NCI-H1694 (cell line): ENCODE measurements around the gene ANKRD33B.
A peak's percentile ranks its signal among the peaks of the same experiment; 100 is the strongest.
"Not testable (repeated sequence)": the region's sequence is repeated elsewhere in the genome, so short reads cannot be mapped to it uniquely, and the experiment has no call there.

ENCODE experiments used
- DNase-seq: peaks from one replicate; lab custom pipeline; 2025; lab: John Stamatoyannopoulos, UW

Gene ANKRD33B

GRCh38 chr5:10563945-10564837, at the start of gene ANKRD33B:
Gene ANKRD33B (plus strand): TSS chr5:10564070. CDS start chr5:10564468, 398 bp downstream.
- peak; percentile 73 for DNase-seq

DNA sequence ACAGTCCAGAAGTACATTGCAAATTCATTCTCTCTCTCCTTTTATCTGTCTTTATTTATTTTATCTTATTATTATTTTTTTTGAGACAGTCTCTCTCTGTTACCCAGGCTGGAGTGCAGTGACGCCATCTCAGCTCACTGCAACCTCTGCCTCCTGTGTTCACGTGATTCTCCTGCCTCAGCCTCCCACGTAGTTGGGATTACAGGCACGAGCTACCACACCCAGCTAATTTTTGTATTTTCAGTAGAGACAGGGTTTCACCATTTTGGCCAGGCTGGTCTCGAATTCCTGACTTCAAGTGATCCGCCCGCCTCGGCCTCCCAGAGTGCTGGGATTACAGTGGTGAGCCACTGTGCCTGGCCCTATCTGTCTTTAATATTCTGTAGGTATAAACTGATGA, 49.3 kb upstream of the ANKRD33B start:
- not testable (repeated sequence) for DNase-seq

GRCh38 chr5:10515492-10515891, 48.4 kb upstream of the ANKRD33B start:
- DNase-seq: no peak

- DNase-seq: no peak
Measured at GRCh38 chr5:10518347-10518746, 45.5 kb upstream of the ANKRD33B start.

- no peak for DNase-seq
Measured at GRCh38 chr5:10519729-10520128, 44.1 kb upstream of the ANKRD33B start.

DNA sequence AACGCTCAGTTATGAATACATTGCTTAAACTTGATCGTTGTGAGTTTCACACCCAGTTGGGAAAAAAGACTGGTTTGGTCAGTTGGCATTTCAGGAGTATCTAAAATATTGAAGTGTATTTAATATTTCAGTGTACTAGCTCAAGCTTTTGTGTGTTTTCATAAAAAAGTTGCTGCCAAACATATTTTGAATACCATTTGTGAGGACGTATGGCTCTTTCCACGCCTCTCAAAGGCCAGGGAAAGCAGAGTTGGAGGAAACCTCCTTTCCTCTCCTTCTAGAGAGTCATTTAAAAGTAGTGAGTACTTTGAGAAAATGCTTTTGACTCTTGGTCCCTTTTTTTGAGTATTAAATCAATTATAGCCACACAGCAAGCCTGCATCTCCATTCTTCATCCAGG, 43.2 kb upstream of the ANKRD33B start:
- DNase-seq: no peak

DNA sequence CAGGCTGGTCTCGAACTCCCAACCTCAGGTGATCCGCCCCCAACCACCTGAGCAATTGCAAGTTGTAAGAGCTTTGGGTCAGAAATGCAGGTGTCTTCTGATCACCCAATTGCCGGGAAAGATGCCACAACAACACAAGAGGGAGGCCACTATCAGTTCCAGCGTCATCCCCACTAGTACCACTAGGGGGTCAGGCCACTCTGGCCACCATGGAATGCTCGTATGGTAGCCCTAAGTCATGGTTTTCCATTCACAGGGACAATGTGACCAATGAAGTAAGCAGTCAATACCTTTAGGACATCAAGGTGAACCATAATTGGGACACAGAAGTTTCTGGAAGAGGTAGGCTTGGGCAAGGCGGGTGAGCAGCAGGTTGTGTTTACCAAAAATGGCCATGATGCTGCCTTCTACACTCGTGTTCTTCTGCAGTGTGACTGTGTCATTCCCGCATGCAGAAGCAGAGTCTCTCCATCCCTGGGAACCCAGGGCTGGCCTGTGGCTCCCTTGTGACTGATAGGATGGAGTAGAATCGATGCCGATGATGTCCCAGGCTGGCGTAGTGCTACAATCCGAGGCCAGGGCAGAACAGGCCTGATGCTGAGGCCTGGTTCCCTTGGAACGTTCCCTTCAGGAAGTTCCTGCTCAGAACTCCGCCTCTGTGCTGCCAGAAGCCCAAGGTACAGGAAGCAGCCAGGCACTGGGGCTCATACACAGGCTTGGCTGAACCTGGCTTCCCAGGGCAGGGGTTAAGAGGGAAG, 42.2 kb upstream of the ANKRD33B start:
- DNase-seq: no peak

DNA sequence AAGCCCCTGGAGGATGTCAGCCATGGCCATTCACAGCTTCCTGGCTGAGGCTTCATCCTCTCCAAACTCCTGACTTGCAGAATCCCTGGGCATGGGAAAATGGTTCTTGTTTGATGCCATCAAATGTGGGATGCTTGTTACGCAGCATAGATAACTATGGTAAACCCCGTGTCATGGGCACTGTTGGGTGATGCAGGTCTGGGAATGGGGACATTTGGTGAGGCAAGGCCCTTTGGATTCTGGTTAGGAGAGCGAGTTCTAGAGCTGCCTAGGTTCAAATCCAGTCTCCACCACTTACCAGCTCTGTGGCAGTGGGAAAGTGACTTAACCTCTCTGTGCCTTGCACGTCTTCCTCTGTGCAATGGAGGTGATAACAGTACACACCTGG, 41.7 kb upstream of the ANKRD33B start:
- no peak for DNase-seq

- no peak for DNase-seq
Measured at GRCh38 chr5:10524376-10525123, 39.3 kb upstream of the ANKRD33B start.

GRCh38 chr5:10525124-10525495, 38.8 kb upstream of the ANKRD33B start:
- no peak for DNase-seq

GRCh38 chr5:10527281-10527950, 36.5 kb upstream of the ANKRD33B start:
- DNase-seq: no peak

DNA sequence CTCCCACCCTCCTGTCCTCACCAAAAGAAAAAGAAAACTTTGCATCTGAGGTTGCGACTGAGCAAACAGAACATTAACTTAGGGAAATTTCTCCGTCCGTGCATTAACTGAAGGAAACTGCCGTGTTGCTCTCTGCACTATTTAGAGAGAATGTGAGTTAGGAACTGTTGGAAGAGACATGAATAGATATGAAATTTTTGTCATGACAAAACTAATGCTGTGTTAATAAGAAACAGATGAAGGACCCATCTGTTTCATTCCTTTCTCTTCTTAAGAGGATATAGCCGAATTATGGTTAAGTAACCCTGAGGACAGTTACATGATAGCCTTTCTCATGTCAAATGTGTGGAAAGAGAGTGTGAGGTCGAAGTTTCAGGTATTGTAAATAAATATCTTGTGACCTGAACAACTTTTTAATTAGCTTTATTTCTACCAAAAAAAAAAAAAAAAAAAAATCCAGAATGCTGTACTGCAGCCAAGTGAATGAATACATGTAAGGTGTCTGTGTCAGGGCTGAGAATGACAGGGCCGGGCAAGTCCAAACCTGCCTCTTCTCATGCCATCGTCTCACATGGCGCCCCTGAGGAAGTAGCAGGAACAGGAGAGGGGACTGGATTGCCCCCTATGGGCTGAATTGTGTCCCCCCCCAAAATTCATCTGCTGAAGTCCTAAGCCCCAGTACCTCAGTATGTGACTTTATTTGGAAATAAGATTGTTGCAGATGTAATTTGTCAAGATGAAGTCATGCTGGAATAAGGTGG, 35.6 kb upstream of the ANKRD33B start:
- DNase-seq: peak; percentile 83

DNA sequence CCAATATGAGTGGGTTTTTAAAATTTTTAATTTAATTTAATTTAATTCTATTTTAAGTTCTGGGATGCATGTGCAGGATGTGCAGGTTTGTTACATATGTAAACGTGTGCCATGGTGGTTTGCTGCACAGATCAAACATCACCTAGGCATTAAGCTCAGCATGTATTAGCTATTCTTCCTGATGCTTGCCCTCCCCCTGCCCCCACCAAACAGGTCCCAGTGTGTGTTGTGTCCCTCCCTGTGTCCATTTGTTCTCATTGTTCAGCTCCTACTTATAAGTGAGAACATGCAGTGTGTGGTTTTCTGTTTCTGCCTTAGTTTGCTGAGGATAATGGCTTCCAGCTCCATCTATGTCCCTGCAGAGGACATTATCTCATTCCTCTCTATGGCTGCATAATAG, 35.0 kb upstream of the ANKRD33B start:
- DNase-seq: no peak

GRCh38 chr5:10530601-10531320, 33.1 kb upstream of the ANKRD33B start:
- no peak for DNase-seq

- no peak for DNase-seq
Measured at GRCh38 chr5:10532421-10532820, 31.4 kb upstream of the ANKRD33B start.

GRCh38 chr5:10533226-10533625, 30.6 kb upstream of the ANKRD33B start:
- no peak for DNase-seq

- peak; percentile 80 for DNase-seq
Measured at GRCh38 chr5:10534561-10535530, 29.0 kb upstream of the ANKRD33B start.

- no peak for DNase-seq
Measured at GRCh38 chr5:10536511-10536910, 27.4 kb upstream of the ANKRD33B start.

DNA sequence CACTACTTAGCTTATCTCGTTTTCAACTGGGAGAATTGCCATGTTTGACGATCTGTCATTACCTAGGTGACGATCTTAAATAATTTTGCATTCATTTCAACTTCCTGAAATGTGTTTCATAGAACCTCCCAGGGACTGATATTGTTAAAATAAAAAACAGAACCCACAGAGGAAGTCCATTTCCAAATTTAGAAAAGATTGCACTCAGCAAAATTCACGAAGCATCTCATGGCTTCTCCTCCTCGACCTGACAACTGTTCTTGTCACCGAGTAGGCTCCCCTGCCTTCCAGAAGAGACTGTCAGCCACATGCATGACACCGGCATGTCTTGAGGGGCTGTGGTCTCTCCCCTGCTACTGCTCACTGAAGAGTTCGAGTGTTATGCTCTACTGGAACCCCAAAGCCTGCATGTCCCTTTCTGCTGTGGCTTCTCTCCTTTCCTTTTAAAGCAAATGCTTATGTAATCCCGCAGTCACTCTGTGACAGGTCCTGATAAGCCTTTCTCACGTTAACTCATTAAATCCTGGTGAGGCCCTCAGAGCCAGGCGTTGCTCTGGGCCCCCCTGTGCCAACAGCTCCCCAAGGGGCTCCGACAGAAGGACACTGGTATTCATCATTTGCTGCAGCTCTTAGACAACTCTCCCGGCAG, 26.8 kb upstream of the ANKRD33B start:
- no peak for DNase-seq
